Activated naive CD4-positive, alpha-beta T cell treated with anti-CD3 and anti-CD28 coated beads, Interleukin-2, amount 50 U/mL, for 24 hours (primary cell): ENCODE data around the gene ANP32E.

Source experiments
- H3K27ac Mint-ChIP-seq: one replicate; pipeline ENCODE4 v1.8.0; 2021; ENCODE audit warnings: mild to moderate bottlenecking, mixed read lengths
- H3K27me3 Mint-ChIP-seq: one replicate; pipeline ENCODE4 v1.8.0; 2021; ENCODE audit warnings: mixed read lengths
- H3K36me3 Mint-ChIP-seq: one replicate; pipeline ENCODE4 v1.8.0; 2021; ENCODE audit warnings: mixed read lengths
- H3K4me1 Mint-ChIP-seq: one replicate; pipeline ENCODE4 v1.8.0; 2021; ENCODE audit warnings: mixed read lengths
- H3K4me3 Mint-ChIP-seq: one replicate; pipeline ENCODE4 v1.8.0; 2021; ENCODE audit warnings: mild to moderate bottlenecking, mixed read lengths
- H3K9me3 Mint-ChIP-seq: one replicate; pipeline ENCODE4 v1.8.0; 2021; ENCODE audit warnings: mixed read lengths

Gene ANP32E

GRCh38 chr1:150235852-150236613, at the start of gene ANP32E:
Gene ANP32E, minus strand, starts transcription at chr1:150236112. Its CDS starts 326 bp downstream, at chr1:150235786.
- Mint-ChIP-seq H3K4me1 (peaks cover 18% of the 10 kb centered on the region), H3K4me3 (no peak within 1 kb of the TSS), H3K27me3 (no peaks in the 10 kb centered on the region), H3K9me3 (no peaks in the 10 kb centered on the region), H3K36me3 (no peaks in the 10 kb centered on the region), H3K27ac (peak within 1 kb of the TSS; percentile 95)

- H3K4me1 Mint-ChIP-seq, result peaks cover 32% of the 10 kb centered on the region
- no peaks in the 10 kb centered on the region for H3K27me3 Mint-ChIP-seq
- peaks cover 1% of the 10 kb centered on the region for H3K36me3 Mint-ChIP-seq
- H3K9me3 Mint-ChIP-seq, result no peaks in the 10 kb centered on the region
- H3K4me3 Mint-ChIP-seq, result peak overlapping the region; percentile 88
- peak overlapping the region; percentile 36 for H3K27ac Mint-ChIP-seq
Measured at GRCh38 chr1:150283260-150283659, 47.3 kb upstream of the ANP32E start.

GRCh38 chr1:150282558-150282958, 46.6 kb upstream of the ANP32E start:
- peak overlapping the region; percentile 10 for H3K27ac Mint-ChIP-seq
- no peaks in the 10 kb centered on the region for H3K27me3 Mint-ChIP-seq
- peaks cover 32% of the 10 kb centered on the region for H3K4me1 Mint-ChIP-seq
- H3K4me3 Mint-ChIP-seq, result peak overlapping the region; percentile 88
- H3K36me3 Mint-ChIP-seq, result peaks cover 1% of the 10 kb centered on the region
- no peaks in the 10 kb centered on the region for H3K9me3 Mint-ChIP-seq

GRCh38 chr1:150281758-150282557, 46.0 kb upstream of the ANP32E start, which contains the start of gene CIART:
Gene CIART, plus strand, starts transcription at chr1:150282554. Its CDS starts 714 bp downstream, at chr1:150283268.
- H3K27me3 Mint-ChIP-seq, result no peaks in the 10 kb centered on the region
- peaks cover 32% of the 10 kb centered on the region for H3K4me1 Mint-ChIP-seq
- peak within 1 kb of the TSS; percentile 88 for H3K4me3 Mint-ChIP-seq
- H3K27ac Mint-ChIP-seq, result peak within 1 kb of the TSS; percentile 86
- peaks cover 1% of the 10 kb centered on the region for H3K36me3 Mint-ChIP-seq
- H3K9me3 Mint-ChIP-seq, result no peaks in the 10 kb centered on the region

- peak overlapping the region; percentile 86 for H3K27ac Mint-ChIP-seq
- H3K9me3 Mint-ChIP-seq, result no peaks in the 10 kb centered on the region
- peak overlapping the region; percentile 88 for H3K4me3 Mint-ChIP-seq
- no peaks in the 10 kb centered on the region for H3K27me3 Mint-ChIP-seq
- H3K36me3 Mint-ChIP-seq, result peaks cover 2% of the 10 kb centered on the region
- H3K4me1 Mint-ChIP-seq, result peaks cover 32% of the 10 kb centered on the region
Measured at GRCh38 chr1:150281221-150281757, 45.4 kb upstream of the ANP32E start.

GRCh38 chr1:150280138-150280707, 44.3 kb upstream of the ANP32E start:
- peaks cover 32% of the 10 kb centered on the region for H3K4me1 Mint-ChIP-seq
- H3K27ac Mint-ChIP-seq, result peak overlapping the region; percentile 25
- H3K4me3 Mint-ChIP-seq, result peak overlapping the region; percentile 48
- no peaks in the 10 kb centered on the region for H3K9me3 Mint-ChIP-seq
- H3K27me3 Mint-ChIP-seq, result no peaks in the 10 kb centered on the region
- peaks cover 4% of the 10 kb centered on the region for H3K36me3 Mint-ChIP-seq

- Mint-ChIP-seq H3K36me3 (peaks cover 7% of the 10 kb centered on the region), H3K9me3 (no peaks in the 10 kb centered on the region), H3K27ac (no peak overlapping the region), H3K4me1 (peaks cover 11% of the 10 kb centered on the region), H3K27me3 (no peaks in the 10 kb centered on the region), H3K4me3 (no peak overlapping the region)
Measured at GRCh38 chr1:150273311-150273710, 37.4 kb upstream of the ANP32E start.

GRCh38 chr1:150271291-150271959, 35.5 kb upstream of the ANP32E start:
- Mint-ChIP-seq H3K4me1 (peaks cover 26% of the 10 kb centered on the region), H3K36me3 (peaks cover 8% of the 10 kb centered on the region), H3K9me3 (no peaks in the 10 kb centered on the region), H3K27ac (no peak overlapping the region), H3K4me3 (no peak overlapping the region), H3K27me3 (no peaks in the 10 kb centered on the region)

- Mint-ChIP-seq H3K27me3 (no peaks in the 10 kb centered on the region), H3K4me1 (peaks cover 26% of the 10 kb centered on the region), H3K27ac (peak overlapping the region; percentile 91), H3K36me3 (peaks cover 6% of the 10 kb centered on the region), H3K4me3 (peak overlapping the region; percentile 92), H3K9me3 (no peaks in the 10 kb centered on the region)
Measured at GRCh38 chr1:150269451-150269850, 33.5 kb upstream of the ANP32E start.

DNA sequence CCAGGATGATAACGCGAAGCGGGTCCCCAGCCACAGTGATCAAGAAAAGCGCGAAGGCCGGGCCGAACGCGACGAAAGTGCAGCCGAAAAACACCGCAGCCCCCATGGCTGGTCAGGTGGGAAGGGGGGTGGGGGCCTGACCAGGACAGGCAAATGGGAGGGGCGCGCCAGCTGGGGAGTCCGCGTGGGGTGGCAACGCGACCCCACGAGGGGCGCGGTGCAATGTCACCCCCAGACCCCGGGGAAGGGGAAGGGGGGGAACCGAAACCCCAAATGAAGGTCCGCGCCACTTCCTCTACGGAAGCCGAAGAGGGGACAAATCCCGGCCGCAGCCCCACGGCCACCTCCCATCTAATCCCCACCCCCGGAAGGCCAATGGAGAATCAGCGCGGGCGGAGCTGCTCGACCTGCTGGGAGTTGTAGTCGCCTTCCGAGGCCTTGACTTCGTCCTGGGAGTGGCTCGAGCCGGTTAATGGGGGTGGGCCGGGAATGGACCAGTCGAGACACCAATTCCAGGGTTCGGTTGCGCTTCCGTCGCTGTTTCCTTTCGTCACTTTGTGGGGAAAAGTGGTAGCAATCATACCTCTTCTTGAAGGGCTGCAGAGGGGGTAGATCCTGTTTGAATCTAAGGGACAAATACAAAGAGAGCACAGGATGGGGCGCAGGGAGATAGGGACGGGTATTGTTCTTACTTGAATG, 32.9 kb upstream of the ANP32E start, which contains the start of gene APH1A:
APH1A (minus strand) TSS at position 312 of the 699 bp plus-strand sequence; CDS start at position 106, 206 bp downstream.
- H3K27ac Mint-ChIP-seq, result peak within 1 kb of the TSS; percentile 91
- H3K27me3 Mint-ChIP-seq, result no peaks in the 10 kb centered on the region
- peak within 1 kb of the TSS; percentile 92 for H3K4me3 Mint-ChIP-seq
- H3K4me1 Mint-ChIP-seq, result peaks cover 26% of the 10 kb centered on the region
- H3K36me3 Mint-ChIP-seq, result peaks cover 6% of the 10 kb centered on the region
- H3K9me3 Mint-ChIP-seq, result no peaks in the 10 kb centered on the region

DNA sequence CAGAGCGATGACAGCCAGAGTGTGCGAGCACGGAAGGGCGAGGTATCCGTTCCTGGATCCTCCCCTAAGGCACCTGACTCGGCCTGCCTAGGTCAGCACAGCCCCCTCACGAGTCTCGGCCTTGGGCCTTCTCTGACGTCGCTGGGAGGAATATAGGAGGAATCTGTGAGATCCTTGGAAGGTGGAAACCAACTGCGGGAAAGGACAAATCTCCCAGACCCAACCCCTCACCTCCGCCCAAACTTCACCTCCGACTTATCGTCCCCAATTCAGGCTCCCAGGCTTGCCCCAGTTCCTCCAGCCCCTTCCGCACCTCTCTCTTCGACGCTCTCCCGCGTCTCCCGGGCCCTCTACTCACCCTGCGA, 32.4 kb upstream of the ANP32E start:
- Mint-ChIP-seq H3K9me3 (no peaks in the 10 kb centered on the region), H3K4me3 (peak overlapping the region; percentile 92), H3K27ac (peak overlapping the region; percentile 91), H3K4me1 (peaks cover 26% of the 10 kb centered on the region), H3K36me3 (peaks cover 4% of the 10 kb centered on the region), H3K27me3 (no peaks in the 10 kb centered on the region)

- peaks cover 4% of the 10 kb centered on the region for H3K36me3 Mint-ChIP-seq
- peak overlapping the region; percentile 92 for H3K4me3 Mint-ChIP-seq
- H3K9me3 Mint-ChIP-seq, result no peaks in the 10 kb centered on the region
- peaks cover 26% of the 10 kb centered on the region for H3K4me1 Mint-ChIP-seq
- peak overlapping the region; percentile 91 for H3K27ac Mint-ChIP-seq
- H3K27me3 Mint-ChIP-seq, result no peaks in the 10 kb centered on the region
Measured at GRCh38 chr1:150267896-150268295, 32.0 kb upstream of the ANP32E start.

GRCh38 chr1:150263549-150263948, 27.6 kb upstream of the ANP32E start:
- peaks cover 2% of the 10 kb centered on the region for H3K36me3 Mint-ChIP-seq
- no peaks in the 10 kb centered on the region for H3K9me3 Mint-ChIP-seq
- H3K27ac Mint-ChIP-seq, result no peak overlapping the region
- peaks cover 15% of the 10 kb centered on the region for H3K4me1 Mint-ChIP-seq
- H3K4me3 Mint-ChIP-seq, result no peak overlapping the region
- no peaks in the 10 kb centered on the region for H3K27me3 Mint-ChIP-seq

GRCh38 chr1:150262388-150263320, 26.7 kb upstream of the ANP32E start:
- Mint-ChIP-seq H3K4me3 (no peak overlapping the region), H3K9me3 (no peaks in the 10 kb centered on the region), H3K36me3 (peaks cover 2% of the 10 kb centered on the region), H3K27me3 (peaks cover 1% of the 10 kb centered on the region), H3K27ac (no peak overlapping the region), H3K4me1 (peaks cover 10% of the 10 kb centered on the region)
